HepG2 (cell line): ENCODE results near the gene STAT1. TPM values are rescaled to one million over a fixed set of nuclear protein-coding genes. Genes with fewer than 3 reads are reported as not detected.

Experiments used
- ATAC-seq: fragments of 200-7000 bp; cut with Tn5 transposase; 3 replicates; pipeline ENCODE4 v1.9.1; 2020; ENCODE audit warnings: mild to moderate bottlenecking, moderate library complexity
- BruUV-seq: library from RNA; stranded (reverse); fragments of 400-500 nt; replicated peaks from 2 replicates; lab custom pipeline; 2021; lab: Mats Ljungman, UMichigan
- CTCF ChIA-PET: fragments of 300-600 bp; formaldehyde crosslinking; extraction: SDS; loops from one replicate; lab custom pipeline; 2021; ENCODE audit warnings: low total read pairs, inconsistent platforms, low intra/inter-chr PET ratio; lab: Yijun Ruan, JAX
- POLR2A ChIA-PET: fragments of 350-600 bp; sonication (Branson Sonifier 250); formaldehyde crosslinking; loops from one replicate; lab custom pipeline; 2020; ENCODE audit warnings: antibody characterized with exemption, inconsistent platforms; lab: Yijun Ruan, JAX
- DNase-seq: peaks from one replicate; pipeline ENCODE4 v3.0.0-alpha.2; 2015; ENCODE audit warnings: low spot score
- FAIRE-seq: peaks from 3 replicates; lab custom pipeline; 2011; peaks lifted over from hg19 to GRCh38; lab: Jason Lieb, UNC
- H2AFZ ChIP-seq: one replicate; pipeline ENCODE4 v1.6.1; 2011; ENCODE audit warnings: low read length, inconsistent platforms
- H3K27ac ChIP-seq: fragments of 300-600 bp; 3 replicates; pipeline ENCODE4 v1.8.0; 2011; ENCODE audit warnings: mixed run types, mild to moderate bottlenecking, mixed read lengths, low read length, inconsistent platforms; ENCODE audit not compliant: insufficient read depth; ENCODE audit errors: extremely low read length
- H3K27me3 ChIP-seq, 2 experiments: fragments of 200-600 bp in 1 of 2; 2 replicates in 1 of 2; 3 replicates in 1 of 2; pipeline versions ENCODE4 v1.6.0 to v1.8.0; 2011; ENCODE audit warnings: low read length in 2 of 2, mild to moderate bottlenecking in 2 of 2, moderate library complexity in 2 of 2, inconsistent platforms in 1 of 2; ENCODE audit not compliant: insufficient read depth in 2 of 2, control insufficient read depth in 1 of 2
- H3K36me3 ChIP-seq, 2 experiments: fragments of 200-600 bp in 1 of 2; replicated peaks in 1 of 2; 2 replicates in 1 of 2; 3 replicates in 1 of 2; pipeline versions ENCODE4 v1.5.1 to v1.8.0; 2011; ENCODE audit warnings: low read length in 2 of 2, inconsistent platforms in 1 of 2; ENCODE audit not compliant: insufficient read depth in 2 of 2, control insufficient read depth in 1 of 2
- H3K4me1 ChIP-seq: 2 replicates; pipeline ENCODE4 v1.5.1; 2012; ENCODE audit warnings: low read length, inconsistent platforms; ENCODE audit not compliant: insufficient read depth
- H3K4me2 ChIP-seq: 2 replicates; pipeline ENCODE4 v1.6.0; 2011; ENCODE audit warnings: low read depth, low read length, inconsistent platforms
- H3K4me3 ChIP-seq, 3 experiments: fragments of 200-600 bp in 1 of 3; sonication (generic), shearing (Covaris generic) in 1 of 3; replicated peaks in 1 of 3; 2 replicates each; pipeline ENCODE4 v1.5.1; 2011 to 2016; ENCODE audit warnings: low read length in 3 of 3, inconsistent platforms in 2 of 3, low read depth in 2 of 3, mild to moderate bottlenecking in 2 of 3, control low read depth in 1 of 3, mixed read lengths in 1 of 3; ENCODE audit not compliant: insufficient read depth in 1 of 3
- H3K79me2 ChIP-seq: one replicate; pipeline ENCODE4 v1.6.1; 2011; ENCODE audit warnings: low read length, inconsistent platforms; ENCODE audit not compliant: insufficient read depth
- H3K9ac ChIP-seq: 2 replicates; pipeline ENCODE4 v1.6.0; 2011; ENCODE audit warnings: mild to moderate bottlenecking, low read depth, low read length, inconsistent platforms; ENCODE audit not compliant: insufficient read depth
- H3K9me3 ChIP-seq: 2 replicates; pipeline ENCODE4 v1.5.1; 2012; ENCODE audit warnings: mild to moderate bottlenecking, low read length
- H4K20me1 ChIP-seq: 2 replicates; pipeline ENCODE4 v1.6.0; 2011; ENCODE audit warnings: inconsistent platforms, mild to moderate bottlenecking, low read length, moderate library complexity; ENCODE audit not compliant: insufficient read depth
- ATAD3A ChIP-seq: sonication (generic); formaldehyde crosslinking; IDR thresholded peaks from 2 replicates; pipeline ENCODE4 v1.4.0; 2020; ENCODE audit warnings: missing genetic modification reagents
- BCL6 ChIP-seq: IDR thresholded peaks from 2 replicates; pipeline ENCODE4 v1.6.1; 2016; ENCODE audit warnings: missing genetic modification reagents, missing compliant biosample characterization
- CTCF ChIP-seq: sonication (generic); formaldehyde crosslinking; IDR thresholded peaks from 2 replicates; pipeline ENCODE4 v1.5.0; 2020; ENCODE audit warnings: mild to moderate bottlenecking, missing genetic modification reagents, moderate library complexity
- FOSL2 ChIP-seq: sonication (generic); formaldehyde crosslinking; IDR thresholded peaks from 2 replicates; pipeline ENCODE4 v1.4.0; 2020; ENCODE audit warnings: missing genetic modification reagents
- HDAC6 ChIP-seq: fragments of 200-600 bp; sonication (generic); IDR thresholded peaks from 2 replicates; pipeline ENCODE4 v1.7.0; 2017; ENCODE audit warnings: mild to moderate bottlenecking, antibody characterized with exemption, low read length, low read depth
- HNF1B ChIP-seq: sonication (generic); formaldehyde crosslinking; IDR thresholded peaks from 2 replicates; pipeline ENCODE4 v1.5.1; 2020; ENCODE audit warnings: mild to moderate bottlenecking, moderate library complexity, missing genetic modification reagents
- IRF2 ChIP-seq: IDR thresholded peaks from 2 replicates; pipeline ENCODE4 v1.6.1; 2018; ENCODE audit warnings: missing genetic modification reagents, missing compliant biosample characterization
- JUND ChIP-seq: sonication (generic); formaldehyde crosslinking; IDR thresholded peaks from 2 replicates; pipeline ENCODE4 v1.8.0; 2022; ENCODE audit warnings: mild to moderate bottlenecking, missing genetic modification reagents
- KDM2A ChIP-seq: sonication (generic); formaldehyde crosslinking; IDR thresholded peaks from 2 replicates; pipeline ENCODE4 v1.4.0; 2020; ENCODE audit warnings: low read depth, missing genetic modification reagents, borderline replicate concordance
- RAD21 ChIP-seq: fragments of 450-650 bp; formaldehyde crosslinking; IDR thresholded peaks from 2 replicates; pipeline ENCODE4 v1.5.0; 2020; ENCODE audit warnings: mild to moderate bottlenecking
- SMC3 ChIP-seq: IDR thresholded peaks from 2 replicates; pipeline ENCODE4 v1.6.1; 2011; ENCODE audit warnings: low read length, improper control_type of control experiment
- STAG1 ChIP-seq: sonication (generic); formaldehyde crosslinking; IDR thresholded peaks from 2 replicates; pipeline ENCODE4 v1.4.0; 2020; ENCODE audit warnings: missing genetic modification reagents
- U2AF2 ChIP-seq: fragments of 200-400 bp; formaldehyde crosslinking; IDR thresholded peaks from 2 replicates; pipeline ENCODE4 v1.6.1; 2017; ENCODE audit warnings: low read depth, mild to moderate bottlenecking, low read length
- XRCC5 ChIP-seq: fragments of 200-400 bp; formaldehyde crosslinking; optimal IDR thresholded peaks from 2 replicates; pipeline ENCODE3; 2017; ENCODE audit warnings: mild to moderate bottlenecking, low read length
- WGBS: methylation state at CpG from one replicate; pipeline ENCODE4 v1.1.6; 2017; ENCODE audit warnings: low lambda C conversion rate; 5-methylcytosine and 5-hydroxymethylcytosine counted together
- in situ Hi-C: cut with HindIII; loops from 2 replicates; pipeline ENCODE4 v1.10.0; 2017; ENCODE audit warnings: low pct_unique_long_range_greater_than_20kb; ENCODE audit not compliant: extremely low pct_ligation_motif_present
- intact Hi-C: fragments of 100-400 bp; cut with micrococcal nuclease; formaldehyde crosslinking; loops from one replicate; pipeline ENCODE4 v1.10.0; 2022; ENCODE audit not compliant: unreplicated experiment
- polyA plus RNA-seq, 8 experiments: library from polyadenylated mRNA; depleted of rRNA in 3 of 8; stranded (reverse) in 7 of 8; unstranded in 1 of 8; fragments of >200 nt; fragmentation: Illumina TruSeq in 4 of 8; extraction: Trizol in 4 of 8; gene quantifications; 2 replicates each; pipeline versions ENCODE4 v1.2.1 to v1.2.3, GENCODE V29; 2011 to 2016; ENCODE audit warnings: low read depth in 4 of 8, missing spikeins in 1 of 8, mixed read lengths in 1 of 8; ENCODE audit not compliant: insufficient read depth in 1 of 8
- total RNA-seq, 5 experiments: library from RNA; depleted of rRNA; stranded (reverse); fragments of >200 nt; fragmentation: Illumina TruSeq; extraction: Trizol; gene quantifications; 2 replicates each; pipeline ENCODE4 v1.2.3, GENCODE V29; 2016; ENCODE audit warnings: low read depth in 1 of 5
- TF ChIP-seq, protein P1 (sequence below): sonication (generic); formaldehyde crosslinking; IDR thresholded peaks from 2 replicates; pipeline ENCODE4 v1.4.0; 2020; ENCODE audit warnings: missing genetic modification reagents
- TF ChIP-seq, protein P2 (sequence below): sonication (generic); formaldehyde crosslinking; IDR thresholded peaks from 2 replicates; pipeline ENCODE4 v1.5.0; 2020; ENCODE audit warnings: mild to moderate bottlenecking, low read depth, missing genetic modification reagents, borderline replicate concordance

STAT1 gene
- total and polyA plus RNA-seq, 2 of the 13 experiments (the other 11 are each of a cell fraction or from before 2014, with no cell fraction given), result 21.8 to 59.6 TPM

GRCh38 chr2:190996338-190996946, 17.5 kb downstream of the STAT1 start:
- ChIA-PET CTCF (interaction anchor here (1.6 to 2.5 kb wide), 3 partner anchors 34 to 215 kb away, joined by 4 to 21 read pairs (median 6); no protein-coding TSS in a partner anchor), POLR2A (no interaction called here)
- no peaks in the 10 kb centered on the region for H3K79me2 ChIP-seq
- 94% methylated on average over 5 of the region's 5 CpGs for WGBS
- DNase-seq, result peak; percentile 70
- no peak overlapping the region for H3K9ac ChIP-seq
- intact Hi-C loops, result loop anchor here (1.0 kb wide), 2 partner anchors 34 to 215 kb away; no protein-coding TSS in a partner anchor
- H4K20me1 ChIP-seq, result no peaks in the 10 kb centered on the region; the same call in 1 of the 2 replicates
- peak; percentile 63 for FAIRE-seq
- no TSS peak for BruUV-seq
- in situ Hi-C loops, result no loop called here
- no peak overlapping the region for H3K4me2 ChIP-seq
- H3K9me3 ChIP-seq, result no peaks in the 10 kb centered on the region
- H3K27ac ChIP-seq, result no peak overlapping the region
- no peak overlapping the region for H2AFZ ChIP-seq
- H3K4me3 ChIP-seq, result no peak overlapping the region
- H3K36me3 ChIP-seq, result peaks cover 34 to 87% of the 10 kb centered on the region in 2 experiments
- no peaks in the 10 kb centered on the region for H3K4me1 ChIP-seq
- no peaks in the 10 kb centered on the region for H3K27me3 ChIP-seq
- peak; percentile 100 for ATAC-seq
- peak; percentile 72 for TF ChIP-seq RAD21 (CRISPR knock-in tag)
- TF ChIP-seq XRCC5, result peak; percentile 95
- TF ChIP-seq FOSL2 (CRISPR knock-in tag), result 0 out of 2 replicates have a peak, but pooled peaks have one; percentile 13
- TF ChIP-seq ATAD3A, result no peak
- TF ChIP-seq JUND (CRISPR knock-in tag), result no peak
- 0 out of 2 replicates have a peak, but pooled peaks have one; percentile 14 for TF ChIP-seq BCL6
- no peak for TF ChIP-seq U2AF2
- TF ChIP-seq CTCF (CRISPR knock-in tag), result peak; percentile 77
- TF ChIP-seq, protein P1, sequence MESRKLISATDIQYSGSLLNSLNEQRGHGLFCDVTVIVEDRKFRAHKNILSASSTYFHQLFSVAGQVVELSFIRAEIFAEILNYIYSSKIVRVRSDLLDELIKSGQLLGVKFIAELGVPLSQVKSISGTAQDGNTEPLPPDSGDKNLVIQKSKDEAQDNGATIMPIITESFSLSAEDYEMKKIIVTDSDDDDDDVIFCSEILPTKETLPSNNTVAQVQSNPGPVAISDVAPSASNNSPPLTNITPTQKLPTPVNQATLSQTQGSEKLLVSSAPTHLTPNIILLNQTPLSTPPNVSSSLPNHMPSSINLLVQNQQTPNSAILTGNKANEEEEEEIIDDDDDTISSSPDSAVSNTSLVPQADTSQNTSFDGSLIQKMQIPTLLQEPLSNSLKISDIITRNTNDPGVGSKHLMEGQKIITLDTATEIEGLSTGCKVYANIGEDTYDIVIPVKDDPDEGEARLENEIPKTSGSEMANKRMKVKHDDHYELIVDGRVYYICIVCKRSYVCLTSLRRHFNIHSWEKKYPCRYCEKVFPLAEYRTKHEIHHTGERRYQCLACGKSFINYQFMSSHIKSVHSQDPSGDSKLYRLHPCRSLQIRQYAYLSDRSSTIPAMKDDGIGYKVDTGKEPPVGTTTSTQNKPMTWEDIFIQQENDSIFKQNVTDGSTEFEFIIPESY (CRISPR knock-in tag), result no peak
- 0 out of 2 replicates have a peak, but pooled peaks have one; percentile 24 for TF ChIP-seq HNF1B
- TF ChIP-seq HDAC6, result no peak
- TF ChIP-seq KDM2A (CRISPR knock-in tag), result no peak
- TF ChIP-seq STAG1 (CRISPR knock-in tag), result peak; percentile 70
- TF ChIP-seq SMC3, result peak; percentile 81; the same call in 1 of the 2 replicates
- TF ChIP-seq, protein P2, sequence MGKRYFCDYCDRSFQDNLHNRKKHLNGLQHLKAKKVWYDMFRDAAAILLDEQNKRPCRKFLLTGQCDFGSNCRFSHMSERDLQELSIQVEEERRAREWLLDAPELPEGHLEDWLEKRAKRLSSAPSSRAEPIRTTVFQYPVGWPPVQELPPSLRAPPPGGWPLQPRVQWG (CRISPR knock-in tag), result no peak
- TF ChIP-seq IRF2 (CRISPR knock-in tag), result peak; percentile 39; the same call in 1 of the 2 replicates
